Loucy (cell line): ENCODE data around the gene FOSB.
A peak's percentile ranks its signal among the peaks of the same experiment; 100 is the strongest.

Source experiments
- CTCF ChIP-seq: fragments of 200-600 bp; sonication (generic); conservative IDR thresholded peaks from 2 replicates; pipeline ENCODE4 v1.5.1; 2014; ENCODE audit warnings: mild to moderate bottlenecking, antibody characterized with exemption, low read length
- EZH2phosphoT487 ChIP-seq: fragments of 200-600 bp; IDR thresholded peaks from 2 replicates; pipeline ENCODE4 v1.6.1; 2018; ENCODE audit warnings: antibody characterized with exemption, mild to moderate bottlenecking, moderate library complexity, borderline replicate concordance

- peak; percentile 28; the same call in 1 of the 2 replicates for TF ChIP-seq CTCF
- TF ChIP-seq EZH2phosphoT487: no peak
Observed at GRCh38 chr19:45508861-45509691, 41.3 kb downstream of the FOSB start.
